GM23338 (cell line): ENCODE results near the gene MLLT10. TPM values are rescaled to one million over a fixed set of nuclear protein-coding genes. Genes with fewer than 3 reads are reported as not detected.

ENCODE experiments used
- ATAC-seq: fragments of 200-7000 bp; cut with Tn5 transposase; 3 replicates; pipeline ENCODE4 v1.9.1; 2020
- DNase-seq: peaks from one replicate; pipeline ENCODE4 v3.0.0-alpha.2; 2015; ENCODE audit warnings: low spot score
- H2AFZ ChIP-seq: fragments of 200-600 bp; sonication (generic); 2 replicates; pipeline ENCODE4 v1.8.0; 2016; ENCODE audit warnings: antibody characterized with exemption, mild to moderate bottlenecking, moderate library complexity
- H3F3A ChIP-seq: fragments of 200-600 bp; sonication (generic); replicated peaks from 2 replicates; pipeline ENCODE4 v1.8.0; 2017; ENCODE audit warnings: antibody characterized with exemption, mixed run types, low read depth
- H3K27ac ChIP-seq: fragments of 200-600 bp; sonication (generic); 2 replicates; pipeline ENCODE4 v1.6.1; 2016; ENCODE audit warnings: low read depth
- H3K27me3 ChIP-seq: fragments of 200-600 bp; sonication (generic); 2 replicates; pipeline ENCODE4 v1.8.0; 2016; ENCODE audit warnings: mild to moderate bottlenecking, mixed run types, moderate library complexity; ENCODE audit not compliant: insufficient read depth
- H3K36me3 ChIP-seq: fragments of 200-600 bp; sonication (generic); 2 replicates; pipeline ENCODE4 v1.8.0; 2016; ENCODE audit warnings: mild to moderate bottlenecking; ENCODE audit not compliant: insufficient read depth
- H3K4me1 ChIP-seq: fragments of 200-600 bp; sonication (generic); 2 replicates; pipeline ENCODE4 v1.8.0; 2016; ENCODE audit warnings: mild to moderate bottlenecking, moderate library complexity; ENCODE audit not compliant: insufficient read depth
- H3K4me2 ChIP-seq: fragments of 200-600 bp; sonication (generic); 2 replicates; pipeline ENCODE4 v1.7.1; 2017; ENCODE audit warnings: mixed run types
- H3K4me3 ChIP-seq: fragments of 200-600 bp; sonication (generic); 2 replicates; pipeline ENCODE4 v1.6.1; 2016; ENCODE audit warnings: mixed run types
- H3K79me2 ChIP-seq: fragments of 200-600 bp; sonication (generic); replicated peaks from 2 replicates; pipeline ENCODE4 v1.8.0; 2017; ENCODE audit warnings: mild to moderate bottlenecking; ENCODE audit not compliant: insufficient read depth
- H3K9me2 ChIP-seq: fragments of 200-600 bp; sonication (generic); 2 replicates; pipeline ENCODE4 v1.8.0; 2017; ENCODE audit not compliant: insufficient read depth
- H4K20me1 ChIP-seq: fragments of 200-600 bp; sonication (generic); replicated peaks from 2 replicates; pipeline ENCODE4 v1.8.0; 2017; ENCODE audit warnings: mild to moderate bottlenecking; ENCODE audit not compliant: insufficient read depth
- H3K27ac Mint-ChIP-seq: 2 replicates; pipeline ENCODE4 v1.8.0; 2020; ENCODE audit warnings: inconsistent platforms, mild to moderate bottlenecking, moderate library complexity, mixed read lengths
- H3K27me3 Mint-ChIP-seq: 3 replicates; pipeline ENCODE4 v1.8.0; 2022; ENCODE audit warnings: low read depth, mild to moderate bottlenecking, moderate library complexity, mixed read lengths, inconsistent platforms; ENCODE audit not compliant: insufficient read depth, poor library complexity
- H3K36me3 Mint-ChIP-seq: 3 replicates; pipeline ENCODE4 v1.8.0; 2021; ENCODE audit warnings: low read depth, mild to moderate bottlenecking, inconsistent platforms, moderate library complexity, mixed read lengths
- H3K4me1 Mint-ChIP-seq: 3 replicates; pipeline ENCODE4 v1.8.0; 2020; ENCODE audit warnings: mild to moderate bottlenecking, inconsistent platforms, mixed read lengths
- H3K4me3 Mint-ChIP-seq: 3 replicates; pipeline ENCODE4 v1.8.0; 2021; ENCODE audit warnings: moderate library complexity, mild to moderate bottlenecking, inconsistent platforms, mixed read lengths
- H3K9me3 Mint-ChIP-seq: 3 replicates; pipeline ENCODE4 v1.8.0; 2020; ENCODE audit warnings: moderate library complexity, mild to moderate bottlenecking, inconsistent platforms, mixed read lengths
- CREB1 ChIP-seq: fragments of 250-450 bp; sonication (Bioruptor Pico); IDR thresholded peaks from 2 replicates; pipeline ENCODE4 v1.5.0; 2020; ENCODE audit warnings: low read depth, mild to moderate bottlenecking, moderate library complexity
- CTCF ChIP-seq, 2 experiments: fragments of 200-600 bp in 1 of 2; sonication (generic) in 1 of 2; conservative IDR thresholded peaks; 2 replicates each; pipeline versions ENCODE4 v1.5.1 to v1.6.1; 2016 to 2017; ENCODE audit warnings: antibody characterized with exemption in 2 of 2, low read depth in 2 of 2, mild to moderate bottlenecking in 2 of 2, moderate library complexity in 1 of 2
- NANOG ChIP-seq: IDR thresholded peaks from 2 replicates; pipeline ENCODE4 v1.6.1; 2016; ENCODE audit warnings: antibody characterized with exemption, borderline replicate concordance
- POLR2AphosphoS5 ChIP-seq: IDR thresholded peaks from 2 replicates; pipeline ENCODE4 v1.6.1; 2016; ENCODE audit warnings: antibody characterized with exemption, low read depth
- ZNF462 ChIP-seq: fragments of 250-450 bp; sonication (Bioruptor Pico); IDR thresholded peaks from 2 replicates; pipeline ENCODE4 v1.5.0; 2020; ENCODE audit warnings: mild to moderate bottlenecking, moderate library complexity
- polyA plus RNA-seq: library from polyadenylated mRNA; unstranded; fragments of >200 nt; fragmentation: Nextera tagmentation; extraction: Ambion mirVana; gene quantifications from 2 replicates; pipeline ENCODE4 v1.2.1, GENCODE V29; 2016
- total RNA-seq: library from RNA; depleted of rRNA; stranded (reverse); fragments of >200 nt; shearing (Covaris generic); gene quantifications from 2 replicates; pipeline ENCODE4 v1.2.3, GENCODE V29; 2014

Gene MLLT10
- total and polyA plus RNA-seq, 2 experiments from 2014 or later: 28.8 to 55.4 TPM

- Histone ChIP-seq H4K20me1 (no peaks in the 10 kb centered on the region), H3K27me3 (no peaks in the 10 kb centered on the region), H3K79me2 (no peaks in the 10 kb centered on the region), H3K36me3 (no peaks in the 10 kb centered on the region; the same call in 1 of the 2 replicates), H3K4me1 (peaks cover 42% of the 10 kb centered on the region), H3F3A (peaks cover 13% of the 10 kb centered on the region), H3K4me3 (peak overlapping the region; percentile 16; the same call in 1 of the 2 replicates), H3K9me2 (no peaks in the 10 kb centered on the region), H3K27ac (peak overlapping the region; percentile 100), H2AFZ (no peak overlapping the region), H3K4me2 (peak overlapping the region; percentile 74)
- DNase-seq (peak; percentile 90), ATAC-seq (peak; percentile 65)
- Mint-ChIP-seq H3K9me3 (no peaks in the 10 kb centered on the region; the same call in 1 of the 3 replicates), H3K27me3 (peaks cover 21% of the 10 kb centered on the region), H3K36me3 (peaks cover 12% of the 10 kb centered on the region; the same call in 2 of the 3 replicates), H3K4me3 (peak overlapping the region; percentile 46), H3K27ac (peak overlapping the region; percentile 96), H3K4me1 (peaks cover 75% of the 10 kb centered on the region)
- no peak for TF ChIP-seq POLR2AphosphoS5
- TF ChIP-seq ZNF462 (CRISPR knock-in tag): peak; percentile 52; the same call in 1 of the 2 replicates
- no peak for TF ChIP-seq CTCF (conservative IDR thresholded peaks at IDR 0.05; ENCODE audit: low read depth in 2 of 2)
- peak; percentile 90 for TF ChIP-seq NANOG
- TF ChIP-seq CREB1 (CRISPR knock-in tag): peak; percentile 38; the same call in 1 of the 2 replicates
Observed at GRCh38 chr10:21751341-21752310, 217.6 kb downstream of the MLLT10 start.
